Spleen (tissue), 7 donors: ENCODE measurements around the gene CACNA1A.

Experiments used
- CTCF ChIP-seq, 11 experiments: fragments of 200-600 bp in 7 of 11; fragments of 450-650 bp in 4 of 11; sonication (generic) in 4 of 11; IDR thresholded peaks in 8 of 11; conservative IDR thresholded peaks in 3 of 11; 1 replicate in 7 of 11; 2 replicates in 4 of 11; pipeline versions ENCODE4 v1.4.0 to v1.8.0; 2016 to 2021; ENCODE audit warnings: antibody characterized with exemption in 11 of 11, inconsistent platforms in 4 of 11, mild to moderate bottlenecking in 1 of 11
- POLR2A ChIP-seq, 3 donors: fragments of 450-650 bp; IDR thresholded peaks; one replicate each; pipeline ENCODE4 v1.5.1; 2017; ENCODE audit warnings: antibody characterized with exemption in 3 of 3, mild to moderate bottlenecking in 1 of 3
- POLR2AphosphoS5 ChIP-seq, 3 donors: sonication (generic); formaldehyde crosslinking; IDR thresholded peaks; one replicate each; pipeline ENCODE4 v1.5.1; 2017; ENCODE audit warnings: antibody characterized with exemption in 3 of 3
- donor health status: DM: no; HTN: no; CAD: no; lungs with moderate emphysema.
- donor health status: DM: no; HTN: no; CAD: no.
- donor health status: DM: no; HTN: no; CAD: no.

GRCh38 chr19:13343514-13343913 is 162.8 kb downstream of the CACNA1A start:
- TF ChIP-seq POLR2A (IDR thresholded peaks at IDR 0.05) (no peak), CTCF (IDR thresholded peaks at IDR 0.05 in 8 of 11, conservative IDR thresholded peaks at IDR 0.05 in 3 of 11) (no peak), POLR2AphosphoS5 (IDR thresholded peaks at IDR 0.05) (no peak)
